Activated T-cell treated with anti-CD3 and anti-CD28 coated beads for 1 hour (primary cell): ENCODE measurements around the gene KCNQ1.

Experiments
- DNase-seq: peaks from one replicate; pipeline ENCODE4 v3.0.0-alpha.2; 2020; ENCODE audit warnings: low read depth

The KCNQ1 gene

DNA sequence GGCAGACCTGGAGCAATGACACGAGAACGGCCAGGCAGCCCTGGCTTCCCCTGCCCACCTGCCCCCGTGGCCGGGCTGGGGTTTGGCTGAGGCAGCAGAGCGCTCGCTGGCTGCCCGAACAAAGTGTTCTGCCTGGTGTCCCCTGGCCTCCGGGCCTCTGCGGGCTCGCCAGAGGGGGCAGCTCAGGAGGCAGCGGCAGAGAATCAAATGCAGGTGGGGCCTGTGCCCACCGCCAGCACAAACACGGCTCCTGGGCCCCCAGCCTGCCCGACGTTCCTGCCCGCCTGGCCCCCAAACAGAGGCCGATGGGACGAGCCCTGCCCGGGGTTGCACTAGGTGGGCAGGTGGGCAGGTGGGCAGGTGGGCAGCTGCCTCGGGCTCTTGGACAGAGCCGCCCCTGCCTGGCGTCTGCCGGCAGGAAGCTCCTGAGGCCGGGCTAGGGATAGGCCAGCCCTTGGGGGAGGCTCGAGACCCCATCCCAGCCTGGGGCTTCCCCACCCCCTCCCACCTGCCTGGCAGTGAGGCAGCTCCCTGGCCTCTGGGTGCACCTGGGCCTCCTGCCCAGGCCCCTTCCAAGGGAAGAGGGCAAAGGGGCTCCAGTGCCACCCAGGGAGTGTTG, 394.0 kb downstream of the KCNQ1 start:
- DNase-seq, result no peak

DNA sequence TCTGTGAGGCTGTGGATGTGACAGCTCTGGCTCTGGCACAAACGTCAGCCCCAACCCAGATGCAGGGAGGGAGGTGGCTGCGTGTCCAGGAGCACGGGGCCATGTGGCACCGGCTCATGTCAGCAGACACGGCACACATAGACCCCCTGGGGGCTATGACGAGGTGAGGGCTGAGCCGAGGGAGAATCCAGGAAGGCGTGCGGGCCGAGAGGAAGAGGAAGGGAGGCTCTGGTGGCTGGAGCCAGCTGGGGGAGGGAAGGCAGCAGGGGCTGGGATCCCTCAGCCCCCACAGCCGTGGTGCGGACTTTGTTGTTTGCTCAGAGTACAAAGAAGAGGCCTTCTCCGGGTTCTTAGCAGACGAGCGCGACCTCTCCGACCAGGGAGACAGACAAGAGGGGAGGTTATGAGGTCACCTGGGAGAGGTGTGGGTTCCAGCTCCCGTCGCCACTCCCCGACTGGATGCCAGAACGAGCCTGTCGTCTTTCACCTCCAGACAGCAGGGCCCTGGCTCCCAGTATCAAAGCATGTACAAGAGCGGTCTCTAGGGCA, 394.7 kb downstream of the KCNQ1 start:
- no peak for DNase-seq

DNA sequence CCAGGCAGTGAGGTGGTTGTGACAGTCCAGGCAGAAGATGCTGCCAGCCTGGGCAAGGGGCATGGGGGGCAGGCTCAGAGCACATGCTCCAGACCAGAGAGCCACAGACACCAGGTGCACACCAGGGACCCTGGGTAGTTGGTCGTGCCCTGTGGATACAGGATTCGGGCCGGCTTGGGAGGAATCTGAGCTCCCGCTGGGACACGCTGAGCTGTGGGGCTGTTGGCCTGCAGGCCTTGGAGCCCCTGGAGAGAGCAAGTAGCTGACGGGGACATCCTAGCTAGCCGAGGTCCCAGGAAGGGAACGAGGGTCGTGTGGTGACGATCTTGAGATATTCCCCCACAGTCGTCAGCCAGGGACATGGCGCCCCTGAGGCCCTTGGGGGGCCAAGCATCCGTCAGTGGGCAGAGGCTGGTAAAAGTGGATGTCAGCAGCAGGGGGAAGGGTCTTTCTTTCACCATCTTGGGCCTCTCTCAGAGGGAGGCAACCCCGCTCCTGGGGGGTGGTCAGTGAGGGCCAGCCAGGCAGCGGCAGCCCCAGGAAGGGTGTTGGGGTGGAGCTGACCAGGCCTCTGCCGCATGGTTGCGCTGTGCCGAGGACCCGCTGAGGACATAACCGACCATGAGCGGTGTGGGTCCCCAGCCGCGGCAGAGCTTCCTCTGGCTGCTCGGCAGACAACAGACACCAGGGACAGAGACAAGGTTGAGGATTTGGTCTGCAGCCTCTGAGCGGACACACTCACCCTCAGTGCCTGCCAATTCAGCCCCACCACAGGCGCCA, 396.8 kb downstream of the KCNQ1 start:
- DNase-seq, result no peak

DNA sequence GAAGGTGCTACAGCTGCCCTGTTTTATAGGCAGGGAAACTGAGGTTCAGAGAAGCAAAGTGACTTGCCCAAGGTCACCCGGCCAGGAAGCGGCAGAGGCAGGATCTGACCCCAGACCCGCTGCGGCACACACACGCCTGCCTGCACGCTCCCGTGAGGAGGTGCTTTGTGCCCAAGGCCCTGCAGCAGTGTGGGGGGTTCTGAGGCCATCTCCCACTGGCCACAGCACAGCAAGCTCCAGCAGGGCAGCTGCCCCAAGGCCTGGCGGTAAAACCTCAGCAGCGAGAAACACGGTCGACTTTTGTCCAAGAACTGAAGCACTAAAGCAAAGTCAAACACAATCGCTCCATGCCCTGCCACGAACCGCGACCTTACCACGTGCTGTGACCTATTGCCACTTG, 398.1 kb downstream of the KCNQ1 start:
- no peak for DNase-seq

DNA sequence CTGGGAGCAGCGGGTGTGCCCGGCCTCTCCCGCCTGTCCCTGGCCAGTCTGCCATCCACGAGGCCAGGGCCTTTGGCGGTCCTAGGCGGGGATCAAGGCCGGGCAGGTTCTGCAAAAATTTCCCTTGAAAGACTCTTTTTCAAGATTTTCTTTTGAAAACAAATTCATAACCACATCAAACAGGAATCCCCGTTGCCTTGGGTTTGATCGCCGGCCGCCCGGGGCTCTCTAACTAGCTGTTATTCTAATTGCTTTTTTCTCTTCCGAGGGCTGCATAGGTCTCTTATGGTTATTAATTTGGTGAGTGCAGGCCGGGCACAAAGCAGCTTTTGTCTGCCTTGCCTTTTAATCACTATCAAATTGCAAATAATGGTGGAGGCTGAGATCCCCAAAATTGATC, 398.7 kb downstream of the KCNQ1 start:
- DNase-seq, result no peak

DNA sequence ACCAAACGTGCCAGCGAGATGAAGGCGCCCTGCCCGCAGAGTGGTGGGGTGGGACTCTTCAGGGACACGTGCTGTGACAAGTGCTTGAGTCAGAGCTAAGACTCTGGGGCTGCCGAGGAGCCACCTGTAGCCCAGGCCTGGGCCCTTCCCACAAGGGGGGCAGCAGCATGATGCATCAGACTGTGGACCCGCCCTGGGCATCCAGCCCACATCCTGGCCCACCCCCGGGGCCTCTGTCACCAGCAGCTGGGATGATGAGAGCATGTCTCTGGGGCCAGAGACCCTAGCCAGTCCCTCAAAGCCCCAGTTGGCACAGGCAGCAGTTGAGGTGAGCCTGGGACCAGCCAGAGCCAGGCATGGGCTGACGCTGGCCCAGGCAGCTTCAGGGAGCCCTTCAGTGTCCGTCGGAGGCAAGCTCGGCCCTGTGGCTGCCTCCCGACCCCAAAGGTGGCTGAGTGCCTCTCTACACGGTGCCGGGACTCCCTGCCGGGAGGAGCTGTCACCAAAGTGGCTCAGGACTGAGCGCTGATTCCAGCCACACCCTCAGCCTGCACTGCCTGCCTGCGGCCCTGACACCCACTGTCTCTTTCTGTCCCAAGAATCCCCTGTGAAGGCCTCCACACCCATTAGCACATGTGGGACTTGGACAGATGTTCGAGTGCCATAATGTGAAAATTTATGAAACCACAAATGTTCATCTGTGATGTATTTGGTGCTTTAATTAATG, 399.5 kb downstream of the KCNQ1 start:
- no peak for DNase-seq

DNA sequence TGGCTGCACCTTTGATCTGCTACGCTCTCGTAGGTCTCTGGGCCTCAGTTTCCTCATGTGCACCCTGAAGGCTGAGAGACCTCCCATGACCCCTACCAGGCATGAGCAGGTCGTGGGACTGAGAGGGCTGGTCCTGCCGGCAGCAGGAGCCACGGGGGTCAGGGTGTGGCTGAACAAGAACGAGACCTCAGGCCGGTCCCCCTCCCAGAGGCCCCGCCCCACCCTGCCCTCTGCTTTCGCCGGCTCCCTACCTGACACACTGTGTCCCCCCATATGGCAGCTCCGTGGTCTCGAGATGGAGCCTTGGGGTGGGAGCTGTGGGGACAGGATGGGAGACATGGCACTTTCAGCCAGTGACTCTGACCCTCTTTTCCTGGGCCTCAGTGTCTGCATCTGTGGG, 400.2 kb downstream of the KCNQ1 start:
- DNase-seq, result no peak

DNA sequence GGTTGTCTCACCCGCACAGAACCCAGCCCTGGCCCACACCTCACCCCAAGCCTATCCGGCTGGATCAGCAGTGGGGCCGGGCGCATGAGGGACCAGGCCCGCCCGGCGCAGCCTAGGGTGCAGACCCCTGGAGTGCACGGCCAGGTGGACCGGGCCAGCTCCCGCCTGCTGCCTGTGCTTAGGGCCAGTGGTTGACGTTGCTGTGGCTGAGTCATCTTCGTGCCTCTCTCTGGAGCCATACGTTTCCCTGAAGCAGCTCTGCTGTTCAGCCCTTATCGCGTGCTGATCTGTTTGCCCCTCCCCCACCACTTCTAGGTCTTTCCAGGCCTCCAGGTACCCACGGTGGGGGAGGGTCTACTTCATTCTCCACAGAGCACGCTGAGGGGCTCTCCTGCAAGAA, 401.2 kb downstream of the KCNQ1 start:
- no peak for DNase-seq

DNA sequence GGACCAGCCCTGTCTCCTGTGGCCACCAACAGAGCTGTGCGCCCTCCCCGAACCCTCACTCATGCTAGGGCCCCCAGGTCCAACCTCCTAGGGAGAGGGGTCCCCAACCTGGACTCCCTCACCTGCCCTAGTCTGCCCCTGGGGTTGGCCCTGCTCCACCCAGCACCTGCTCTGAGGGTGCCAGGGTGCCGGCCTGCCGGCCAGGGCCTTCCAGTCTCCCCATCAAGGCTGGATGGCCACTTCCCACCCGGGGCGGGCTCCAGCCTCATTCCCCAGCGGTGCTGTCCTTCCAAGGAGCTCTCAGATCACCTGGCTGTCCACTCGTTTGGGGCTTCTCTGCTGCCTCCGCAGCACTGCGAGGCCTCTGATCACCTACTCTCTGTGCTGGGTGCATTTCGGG, 401.7 kb downstream of the KCNQ1 start:
- DNase-seq, result no peak

DNA sequence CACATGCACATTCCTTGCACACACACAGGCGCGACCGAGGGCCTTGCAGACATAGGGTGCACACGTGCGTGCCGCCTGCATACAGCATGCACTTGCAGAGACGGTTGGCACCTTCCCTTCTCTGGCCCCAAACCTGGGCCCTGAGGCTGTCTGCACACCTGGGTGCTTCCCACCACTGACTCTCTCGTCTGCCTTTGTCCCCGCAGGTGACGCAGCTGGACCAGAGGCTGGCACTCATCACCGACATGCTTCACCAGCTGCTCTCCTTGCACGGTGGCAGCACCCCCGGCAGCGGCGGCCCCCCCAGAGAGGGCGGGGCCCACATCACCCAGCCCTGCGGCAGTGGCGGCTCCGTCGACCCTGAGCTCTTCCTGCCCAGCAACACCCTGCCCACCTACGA, 402.8 kb downstream of the KCNQ1 start:
- no peak for DNase-seq

DNA sequence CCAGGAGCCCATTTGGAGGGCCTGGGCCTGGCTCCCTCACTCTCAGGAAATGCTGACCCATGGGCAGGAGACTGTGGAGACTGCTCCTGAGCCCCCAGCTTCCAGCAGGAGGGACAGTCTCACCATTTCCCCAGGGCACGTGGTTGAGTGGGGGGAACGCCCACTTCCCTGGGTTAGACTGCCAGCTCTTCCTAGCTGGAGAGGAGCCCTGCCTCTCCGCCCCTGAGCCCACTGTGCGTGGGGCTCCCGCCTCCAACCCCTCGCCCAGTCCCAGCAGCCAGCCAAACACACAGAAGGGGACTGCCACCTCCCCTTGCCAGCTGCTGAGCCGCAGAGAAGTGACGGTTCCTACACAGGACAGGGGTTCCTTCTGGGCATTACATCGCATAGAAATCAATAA, 403.7 kb downstream of the KCNQ1 start:
- DNase-seq, result no peak

DNA sequence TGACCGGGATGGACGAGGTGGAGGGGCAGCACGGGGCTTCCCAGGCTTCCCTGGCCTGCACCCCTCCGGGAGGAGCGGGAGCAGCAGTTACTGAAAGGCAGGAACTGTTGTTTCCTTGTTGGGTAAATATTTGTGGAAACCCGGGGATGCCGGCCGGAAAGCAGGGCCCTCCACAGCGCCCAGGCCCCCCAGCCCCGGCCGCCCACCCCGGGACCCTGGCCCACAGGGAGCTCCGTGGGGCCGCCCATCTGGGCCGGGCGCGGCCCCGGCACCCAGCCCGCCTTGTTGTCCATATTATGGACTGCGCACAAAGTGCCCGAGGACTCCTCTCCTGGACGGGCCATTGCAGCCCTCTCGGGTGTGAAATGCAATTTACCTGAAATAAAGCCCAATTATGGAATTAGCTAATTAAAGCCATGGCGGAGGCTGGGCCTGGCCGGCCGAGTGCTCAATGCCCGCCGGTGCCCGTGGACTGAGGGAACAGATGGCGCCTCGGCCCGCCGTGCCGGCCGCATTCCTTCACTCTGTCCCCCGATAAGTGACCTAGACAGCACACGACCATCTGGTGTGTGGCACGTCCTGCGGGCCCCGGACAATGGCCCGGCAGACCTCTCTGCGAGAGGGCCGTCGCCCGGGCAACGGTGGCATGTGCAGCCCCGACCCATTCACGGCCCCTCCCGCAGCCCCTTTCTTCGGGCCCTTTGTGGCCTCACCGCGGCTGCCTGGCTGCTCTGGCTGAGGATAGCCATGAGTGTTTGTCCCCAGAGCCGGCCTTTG, 405.4 kb downstream of the KCNQ1 start:
- no peak for DNase-seq

DNA sequence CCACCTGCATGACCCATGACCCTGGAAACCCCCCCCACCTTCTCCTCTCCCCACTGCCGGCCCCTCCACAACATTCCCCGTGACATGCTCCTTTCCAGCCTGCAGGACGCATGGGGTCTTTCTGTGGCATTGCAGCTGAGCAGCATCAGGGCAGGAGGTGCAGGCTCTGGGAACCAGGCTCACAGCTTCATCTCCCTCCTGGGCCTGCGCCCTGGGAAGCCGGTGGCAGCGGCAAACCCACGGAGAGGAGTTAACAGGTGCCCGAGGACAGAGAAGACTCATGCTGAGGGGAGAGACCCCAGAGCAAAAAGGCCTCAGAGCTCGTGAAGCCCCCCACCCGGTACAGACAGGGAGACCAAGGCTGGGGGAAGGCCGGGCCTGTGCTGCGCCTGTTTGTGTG, 408.6 kb downstream of the KCNQ1 start:
- DNase-seq, result no peak

DNA sequence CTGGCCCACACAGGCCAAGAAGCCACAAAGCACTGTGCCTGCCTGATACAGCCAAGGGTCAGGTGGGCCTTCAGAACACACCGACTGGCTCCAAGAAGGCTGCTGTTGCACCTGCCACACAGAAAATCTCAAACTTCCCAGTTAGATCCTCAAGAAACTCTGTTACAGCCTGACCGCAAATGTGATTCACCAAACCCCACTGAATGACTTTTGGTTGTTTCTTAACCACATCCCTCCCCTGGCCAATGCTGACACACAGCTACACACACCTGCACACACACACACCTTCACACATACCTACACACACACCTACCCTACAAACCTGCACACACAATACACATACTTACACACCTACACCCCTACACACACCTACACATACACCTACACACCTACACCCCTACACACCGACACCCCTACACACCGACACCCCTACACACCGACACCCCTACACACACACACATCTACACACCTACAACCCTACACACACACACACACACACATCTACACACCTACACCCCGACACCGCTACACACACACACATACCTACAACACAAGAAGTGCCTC, 409.3 kb downstream of the KCNQ1 start:
- no peak for DNase-seq

DNA sequence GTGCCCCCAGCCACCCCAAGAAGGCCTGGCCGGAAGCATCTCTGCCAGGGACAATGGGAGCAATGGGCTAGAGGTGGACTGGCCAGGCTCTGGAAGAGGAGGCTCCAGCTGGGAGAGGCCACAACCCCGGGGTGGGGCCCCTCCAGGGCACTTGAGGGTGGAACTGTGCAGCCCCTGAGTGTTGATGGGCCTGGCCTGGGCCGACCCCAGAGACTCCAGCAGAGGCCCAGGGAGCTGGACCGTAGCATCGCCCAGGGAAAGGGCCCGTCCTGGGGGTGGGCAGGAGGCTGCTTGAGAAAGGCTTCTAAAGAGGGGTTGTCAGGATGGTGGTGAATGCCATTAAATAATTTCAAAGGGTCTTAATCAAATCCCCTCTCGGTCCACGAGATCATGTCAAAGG, 410.4 kb downstream of the KCNQ1 start:
- no peak for DNase-seq

DNA sequence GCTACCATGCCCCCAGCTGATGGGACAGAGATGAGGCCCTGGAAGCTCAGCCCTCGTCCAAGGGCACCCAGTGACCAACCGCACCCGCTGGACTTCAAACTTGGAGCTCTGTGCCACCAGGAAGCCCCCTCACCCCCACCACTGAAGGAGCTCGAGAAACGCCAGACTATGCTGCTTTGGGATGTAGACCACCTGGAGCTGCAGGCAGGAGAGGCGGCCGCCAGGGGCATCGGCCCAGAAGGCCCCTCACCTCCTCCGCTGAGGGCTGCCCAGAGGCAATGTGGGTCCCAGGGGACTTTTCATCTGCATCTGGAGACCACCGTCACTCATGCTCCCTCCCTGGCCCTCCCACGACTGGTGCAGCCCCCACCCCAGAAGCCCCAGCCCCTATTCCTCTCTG, 412.5 kb downstream of the KCNQ1 start:
- DNase-seq, result no peak

DNA sequence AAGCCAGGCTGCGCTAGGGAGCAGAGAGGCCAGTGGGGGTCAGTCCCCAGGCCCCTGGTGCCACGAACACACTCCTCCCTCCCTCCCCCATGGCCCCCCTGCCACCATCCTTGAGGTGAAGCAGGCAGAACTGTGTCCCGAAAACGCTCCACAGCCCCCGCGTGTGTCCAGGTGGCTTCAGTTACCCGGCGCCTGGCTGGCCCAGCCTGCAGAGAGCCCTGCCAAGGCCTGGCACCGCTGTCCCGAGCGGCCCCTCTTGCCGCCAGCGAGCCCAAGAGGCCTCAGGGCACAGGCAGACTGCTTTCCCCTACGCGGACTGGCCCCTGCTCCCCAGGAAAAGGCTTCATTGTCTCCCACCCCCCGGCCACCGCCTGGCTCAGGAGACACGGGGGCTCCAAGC, 413.1 kb downstream of the KCNQ1 start:
- no peak for DNase-seq

DNA sequence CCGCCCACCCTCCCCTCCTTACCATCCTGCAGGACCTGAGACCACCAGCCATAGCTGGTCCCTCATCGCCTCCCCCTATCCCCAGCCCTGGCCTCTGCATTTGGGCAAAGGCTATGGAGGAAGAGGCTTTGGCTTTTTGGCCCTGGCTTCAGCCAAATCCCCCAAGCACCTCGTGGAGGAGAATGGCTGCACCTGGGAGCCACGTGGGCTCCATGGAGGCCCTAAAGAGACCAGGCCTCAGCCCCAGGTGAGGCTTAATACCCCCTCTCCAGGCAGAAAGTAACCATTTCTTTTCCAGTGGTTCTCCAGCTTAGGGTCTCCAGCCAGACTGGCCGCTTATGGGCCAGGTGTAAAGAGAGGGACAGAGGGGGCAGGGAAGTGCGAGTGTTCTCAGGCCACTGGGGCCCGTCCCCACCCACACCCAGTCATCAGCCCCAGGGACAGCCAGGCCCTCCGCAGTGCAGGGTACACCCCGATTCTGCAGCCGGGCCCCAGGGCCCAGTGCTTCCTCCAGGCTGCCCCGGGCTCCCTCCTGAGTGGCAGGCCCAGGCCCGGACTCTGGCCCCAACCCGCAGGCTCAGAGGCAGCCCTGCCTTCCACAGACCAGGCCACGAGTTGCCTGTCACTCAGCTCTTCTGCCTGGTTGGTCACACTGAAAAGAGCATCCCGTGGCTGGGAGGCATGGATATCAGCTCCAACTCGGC, 414.3 kb downstream of the KCNQ1 start:
- no peak for DNase-seq

DNA sequence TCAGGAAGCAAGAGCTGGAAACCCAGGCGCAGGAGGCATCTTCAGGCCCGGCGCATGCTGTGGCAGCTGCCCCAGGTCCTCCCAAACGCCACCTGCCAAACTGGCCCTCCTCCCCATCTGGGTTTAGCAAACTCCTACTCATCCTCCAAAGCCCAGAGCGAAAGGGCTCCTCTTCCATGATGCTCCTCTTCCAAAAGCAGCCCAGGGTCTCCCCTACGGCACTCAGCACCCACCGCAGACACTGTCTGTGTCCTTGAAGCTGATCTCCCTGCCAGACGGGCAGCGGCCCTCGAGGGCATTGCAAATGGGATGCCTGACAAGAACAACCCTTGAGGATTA, 414.9 kb downstream of the KCNQ1 start:
- DNase-seq, result no peak

DNA sequence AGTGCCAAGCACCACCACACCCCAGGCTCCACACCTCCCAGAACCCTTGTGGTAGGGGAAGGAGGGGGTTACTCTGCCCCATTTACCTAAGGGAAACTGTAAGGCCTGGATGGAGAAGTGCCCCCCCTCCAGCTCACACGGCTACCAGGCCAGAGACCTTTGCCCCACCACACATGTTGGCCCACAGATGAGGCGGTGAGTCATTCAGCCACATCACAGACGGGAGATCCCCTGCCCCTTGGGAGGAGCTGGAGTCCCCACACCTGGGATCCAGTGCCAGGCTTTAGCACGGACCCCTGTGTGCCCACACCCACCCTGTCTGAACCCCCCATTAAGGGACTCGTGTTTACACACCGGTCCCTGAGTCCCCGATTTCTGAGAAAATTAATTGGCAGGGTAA, 415.8 kb downstream of the KCNQ1 start:
- no peak for DNase-seq
